T-cell (primary cell): ENCODE measurements around the gene AKAP3. TPM values are rescaled to one million over a fixed set of nuclear protein-coding genes. Genes with fewer than 3 reads are reported as not detected.

Experiments used
- ATAC-seq, 4 experiments: fragments of 200-7000 bp in 3 of 4; fragments of 150-1000 bp in 1 of 4; cut with Tn5 transposase; replicated peaks in 1 of 4; 1 replicate in 3 of 4; 2 replicates in 1 of 4; pipeline ENCODE4 v1.10.0; 2021; ENCODE audit warnings: moderate library complexity in 3 of 4, mild to moderate bottlenecking in 2 of 4, moderate number of reproducible peaks in 1 of 4
- CTCF ChIA-PET, 2 donors: fragments of 300-600 bp; sonication (Branson Sonifier 250); formaldehyde crosslinking; loops; one replicate each; lab custom pipeline; 2022; ENCODE audit warnings: antibody characterized with exemption in 2 of 2; lab: Charles Lee
- POLR2A ChIA-PET, 2 donors: fragments of 300-600 bp; sonication (Branson Sonifier 250); formaldehyde crosslinking; loops; one replicate each; lab custom pipeline; 2022; ENCODE audit warnings: antibody characterized with exemption in 2 of 2; lab: Charles Lee
- DNase-seq, 35 experiments: peaks; one replicate each; pipeline versions ENCODE4 v3.0.0 to v3.0.0-alpha.2; 2013 to 2023
- H3K27ac ChIP-seq: one replicate; pipeline ENCODE4 v1.5.1; 2013; ENCODE audit warnings: low read length
- H3K27me3 ChIP-seq, 2 experiments: replicated peaks in 1 of 2; 1 replicate in 1 of 2; 2 replicates in 1 of 2; pipeline versions ENCODE4 v1.6.1 to v1.7.0; 2013; ENCODE audit warnings: low read length in 1 of 2, mixed read lengths in 1 of 2; ENCODE audit not compliant: control insufficient read depth in 2 of 2, insufficient read depth in 2 of 2; ENCODE audit errors: extremely low read depth in 1 of 2
- H3K36me3 ChIP-seq, 2 donors: 1 replicate in 1 of 2; 2 replicates in 1 of 2; pipeline versions ENCODE4 v1.6.1 to v1.7.0; 2013; ENCODE audit warnings: low read length in 1 of 2; ENCODE audit not compliant: control insufficient read depth in 2 of 2, insufficient read depth in 1 of 2; ENCODE audit errors: extremely low read depth in 1 of 2
- H3K4me1 ChIP-seq, 2 experiments: 1 replicate in 1 of 2; 2 replicates in 1 of 2; pipeline versions ENCODE4 v1.6.1 to v1.7.0; 2013; ENCODE audit warnings: low read length in 2 of 2, mixed read lengths in 1 of 2; ENCODE audit not compliant: insufficient read depth in 2 of 2, control insufficient read depth in 1 of 2; ENCODE audit errors: extremely low read depth in 1 of 2
- H3K4me3 ChIP-seq, 2 donors: 1 replicate in 1 of 2; 2 replicates in 1 of 2; pipeline versions ENCODE4 v1.5.1 to v1.7.0; 2013; ENCODE audit warnings: mild to moderate bottlenecking in 2 of 2, low read length in 1 of 2, moderate library complexity in 1 of 2; ENCODE audit not compliant: control insufficient read depth in 1 of 2; ENCODE audit errors: extremely low read depth in 1 of 2
- H3K9me3 ChIP-seq: 2 replicates; pipeline ENCODE4 v1.7.0; 2013
- H3K27ac Mint-ChIP-seq, 2 donors: one replicate each; pipeline ENCODE4 v1.8.0; 2020 to 2021; ENCODE audit warnings: mild to moderate bottlenecking in 2 of 2, mixed read lengths in 2 of 2
- H3K27me3 Mint-ChIP-seq, 2 donors: one replicate each; pipeline ENCODE4 v1.8.0; 2021 to 2022; ENCODE audit warnings: mixed read lengths in 2 of 2
- H3K36me3 Mint-ChIP-seq: one replicate; pipeline ENCODE4 v1.8.0; 2021; ENCODE audit warnings: mixed read lengths
- H3K4me1 Mint-ChIP-seq, 3 donors: one replicate each; pipeline ENCODE4 v1.8.0; 2020 to 2022; ENCODE audit warnings: mixed read lengths in 3 of 3, mild to moderate bottlenecking in 1 of 3
- H3K4me3 Mint-ChIP-seq, 3 donors: one replicate each; pipeline ENCODE4 v1.8.0; 2020 to 2022; ENCODE audit warnings: mild to moderate bottlenecking in 3 of 3, mixed read lengths in 3 of 3, moderate library complexity in 3 of 3
- H3K9me3 Mint-ChIP-seq, 3 donors: one replicate each; pipeline ENCODE4 v1.8.0; 2020 to 2022; ENCODE audit warnings: mixed read lengths in 3 of 3
- WGBS: methylation state at CpG from one replicate; pipeline ENCODE4 v1.1.5; 2013; ENCODE audit warnings: missing lambda C conversion rate; ENCODE audit not compliant: insufficient coverage; 5-methylcytosine and 5-hydroxymethylcytosine counted together
- total RNA-seq, 35 experiments: library from RNA in 6 of 35; stranded (reverse) in 6 of 35; fragments of 120-200 nt in 1 of 35; gene quantifications; one replicate each; pipeline versions ENCODE4 v1.2.1 to v1.2.4 and lab custom pipeline; 2013 to 2026

AKAP3 gene
- total RNA-seq (1 to 10 TPM; 1.5 to 7.9 (median 3.3) TPM), total RNA-seq (lab: John Stamatoyannopoulos, UW) (0.37 to 6.9 (median 1.3) reads per million in 29 experiments)
- 2.1 TPM for total RNA-seq (2013)

DNA sequence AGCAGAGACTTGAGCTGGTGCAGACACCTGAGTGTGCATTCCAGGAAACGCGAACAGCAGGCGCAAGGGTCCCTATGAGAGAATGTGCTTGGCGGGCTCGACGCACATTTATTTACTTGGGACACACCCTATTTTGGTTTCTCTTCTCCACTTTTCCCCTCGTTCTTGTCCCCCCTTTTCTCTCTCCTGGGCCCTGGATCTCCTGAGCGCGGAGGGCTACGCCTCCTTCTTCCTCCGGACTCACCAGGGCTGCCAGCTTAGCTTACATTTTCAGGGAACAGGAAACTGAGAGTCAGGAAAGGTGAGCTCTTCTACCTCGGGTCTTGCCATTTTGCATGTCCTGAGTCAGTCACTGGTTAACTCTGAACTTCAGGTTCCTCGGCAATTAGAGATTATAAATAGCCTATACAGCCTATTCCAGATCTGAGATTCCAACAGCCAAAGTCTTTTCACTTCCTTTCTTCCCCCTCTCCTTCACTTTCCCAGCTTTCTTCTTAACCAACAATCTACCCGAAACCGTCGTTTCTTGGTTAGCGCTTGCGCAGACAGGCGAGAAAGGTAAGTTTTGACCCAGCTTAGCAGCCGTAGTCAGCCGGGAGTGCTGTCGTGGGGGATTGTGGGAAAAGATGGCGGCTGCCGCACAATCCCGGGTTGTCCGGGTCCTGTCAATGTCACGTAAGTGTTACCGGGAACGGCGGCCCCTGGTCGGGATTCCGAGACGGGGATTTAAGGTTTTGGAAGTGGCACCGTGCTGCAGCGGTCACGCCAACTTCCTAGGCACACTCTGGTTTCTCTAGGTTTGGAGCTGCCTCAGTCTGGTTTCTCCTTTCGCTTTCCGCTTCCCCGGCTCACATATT lies at the start of gene AKAP3, which contains the start of gene NDUFA9:
Gene AKAP3 (minus strand): TSS at position 551 of the 857 bp plus-strand sequence. CDS start 10,855 bp downstream, outside the sequence.
Gene NDUFA9 (plus strand): TSS at position 614 of the 857 bp plus-strand sequence. CDS start 13 bp downstream, at position 627.
- Mint-ChIP-seq H3K4me1 (peaks cover 45 to 58% (median 57%) of the 10 kb centered on the region in 3 donors), H3K9me3 (no peaks in the 10 kb centered on the region)
- under 1% methylated on average over 33 of the region's 39 CpGs for WGBS

DNA sequence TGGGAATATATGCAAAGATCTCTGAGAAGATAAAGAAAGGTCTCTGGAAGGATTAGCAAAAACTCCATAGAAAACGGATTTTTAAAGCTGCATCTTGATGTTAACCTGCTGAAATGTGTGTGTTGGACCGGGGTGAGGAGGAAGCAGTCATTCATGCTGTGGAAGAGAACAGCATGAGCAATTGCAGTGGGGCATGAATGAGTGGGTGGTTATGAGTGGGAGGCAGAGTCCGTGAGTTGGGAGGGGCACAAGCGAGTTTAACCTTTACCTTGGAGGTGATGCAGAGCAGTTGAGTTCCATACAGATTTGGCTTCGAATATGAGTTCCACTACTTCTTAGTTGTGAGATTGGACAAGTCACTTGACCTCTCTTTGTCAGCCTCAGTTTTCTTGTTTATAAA lies 41.9 kb upstream of the AKAP3 start:
- Histone ChIP-seq H3K36me3 (peaks cover 10 to 34% of the 10 kb centered on the region in 2 donors), H3K27me3 (no peaks in the 10 kb centered on the region), H3K27ac (no peak overlapping the region), H3K9me3 (no peaks in the 10 kb centered on the region), H3K4me3 (no peak overlapping the region), H3K4me1 (no peaks in the 10 kb centered on the region)
- no peaks in the 10 kb centered on the region for H3K4me1 Mint-ChIP-seq
- 90% methylated on average over 4 of the region's 5 CpGs for WGBS
- no peak for ATAC-seq
- H3K27me3 Mint-ChIP-seq = no peaks in the 10 kb centered on the region
- no peak overlapping the region for H3K27ac Mint-ChIP-seq
- H3K9me3 Mint-ChIP-seq = no peaks in the 10 kb centered on the region
- ChIA-PET POLR2A (no interaction called here), CTCF (no interaction called here)
- DNase-seq = no peak
- no peak overlapping the region for H3K4me3 Mint-ChIP-seq
- H3K36me3 Mint-ChIP-seq = peaks cover 68% of the 10 kb centered on the region

More for the DNA sequence above, at the start of gene AKAP3, which contains the start of gene NDUFA9:
- Histone ChIP-seq H3K27ac (peak within 1 kb of the TSS; percentile 57), H3K9me3 (no peaks in the 10 kb centered on the region), H3K36me3 (no peaks in the 10 kb centered on the region), H3K4me3 (peak within 1 kb of the TSS; percentile 86 to 93), H3K27me3 (no peaks in the 10 kb centered on the region), H3K4me1 (peaks cover 9 to 15% of the 10 kb centered on the region in 2 experiments)
- Mint-ChIP-seq H3K27me3 (no peaks in the 10 kb centered on the region), H3K27ac (peak within 1 kb of the TSS; percentile 93), H3K4me3 (peak within 1 kb of the TSS; percentile 90 to 99 (median 98)), H3K36me3 (peaks cover 2% of the 10 kb centered on the region)
- ATAC-seq (peak; percentile 93 to 97 (median 96)), DNase-seq (peak; percentile 56 to 87 (median 73))
- CTCF ChIA-PET = interaction anchor here (0.5 to 1.0 kb wide), 8 partner anchors 10 to 1765 kb away, joined by 3 to 9 read pairs (median 3); no protein-coding TSS in a partner anchor
- POLR2A ChIA-PET = interaction anchor here (0.6 to 1.0 kb wide), 5 partner anchors 8 to 1773 kb away, joined by 3 to 4 read pairs (median 3); no protein-coding TSS in a partner anchor

DNA sequence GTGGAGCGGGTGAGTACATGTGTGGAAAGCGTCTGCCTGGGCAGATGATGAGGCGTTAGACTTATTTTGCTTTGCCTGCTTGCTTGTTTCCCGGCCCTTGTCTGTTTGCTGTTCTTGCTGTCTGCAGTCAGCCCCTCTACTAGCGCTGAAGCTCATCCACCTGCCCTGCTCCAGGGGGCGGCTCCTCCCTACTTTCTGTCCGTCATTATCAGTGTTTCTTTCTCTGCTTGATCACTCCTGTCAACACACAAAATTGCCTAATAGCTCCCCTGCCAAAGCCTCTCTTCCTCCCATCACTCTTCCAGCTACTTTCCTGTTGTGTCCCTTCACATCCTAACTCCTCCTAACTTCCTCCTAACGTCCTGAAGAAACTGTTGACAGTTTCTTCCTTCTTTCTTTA lies 36.5 kb upstream of the AKAP3 start:
- peaks cover 10 to 64% of the 10 kb centered on the region in 2 donors for H3K36me3 ChIP-seq
- Mint-ChIP-seq H3K4me1 (no peaks in the 10 kb centered on the region), H3K27ac (no peak overlapping the region), H3K9me3 (no peaks in the 10 kb centered on the region), H3K4me3 (no peak overlapping the region), H3K36me3 (peaks cover 68% of the 10 kb centered on the region), H3K27me3 (no peaks in the 10 kb centered on the region)
- H3K9me3 ChIP-seq = no peaks in the 10 kb centered on the region
- POLR2A ChIA-PET = no interaction called here
- DNase-seq = no peak
- no peak overlapping the region for H3K4me3 ChIP-seq
- no peak for ATAC-seq
- WGBS = 100% methylated on average over 8 of the region's 8 CpGs
- H3K27ac ChIP-seq = no peak overlapping the region
- no peaks in the 10 kb centered on the region for H3K27me3 ChIP-seq
- CTCF ChIA-PET = no interaction called here
- H3K4me1 ChIP-seq = no peaks in the 10 kb centered on the region

- ChIA-PET POLR2A (no interaction called here), CTCF (no interaction called here)
- ATAC-seq = no peak
- Histone ChIP-seq H3K4me3 (no peak overlapping the region), H3K36me3 (peaks cover 1 to 45% of the 10 kb centered on the region in 2 donors), H3K27ac (no peak overlapping the region), H3K27me3 (no peaks in the 10 kb centered on the region), H3K4me1 (no peaks in the 10 kb centered on the region), H3K9me3 (no peaks in the 10 kb centered on the region)
- no peaks in the 10 kb centered on the region for H3K9me3 Mint-ChIP-seq
- no peaks in the 10 kb centered on the region for H3K4me1 Mint-ChIP-seq
- H3K27me3 Mint-ChIP-seq = no peaks in the 10 kb centered on the region
- peaks cover 62% of the 10 kb centered on the region for H3K36me3 Mint-ChIP-seq
- DNase-seq = no peak
- no peak overlapping the region for H3K4me3 Mint-ChIP-seq
- H3K27ac Mint-ChIP-seq = no peak overlapping the region
- no CpG with 5 or more reads among the region's 3 CpGs for WGBS
These were observed 32.9 kb upstream of the AKAP3 start for GRCh38 chr12:4681732-4682131.

- peaks cover 47% of the 10 kb centered on the region for H3K36me3 Mint-ChIP-seq
- H3K9me3 Mint-ChIP-seq = no peaks in the 10 kb centered on the region
- no peaks in the 10 kb centered on the region for H3K27me3 Mint-ChIP-seq
- ATAC-seq (no peak), DNase-seq (no peak)
- WGBS = 100% methylated on average over 2 of the region's 2 CpGs
- POLR2A ChIA-PET = no interaction called here
- Histone ChIP-seq H3K27ac (no peak overlapping the region), H3K9me3 (no peaks in the 10 kb centered on the region), H3K27me3 (no peaks in the 10 kb centered on the region), H3K4me3 (no peak overlapping the region), H3K4me1 (no peaks in the 10 kb centered on the region), H3K36me3 (peaks cover 0 to 24% of the 10 kb centered on the region in 2 donors)
- CTCF ChIA-PET = no interaction called here
- no peaks in the 10 kb centered on the region for H3K4me1 Mint-ChIP-seq
- H3K27ac Mint-ChIP-seq = peak overlapping the region in 1 of 2 donors; percentile 40
- H3K4me3 Mint-ChIP-seq = no peak overlapping the region
These were observed 30.9 kb upstream of the AKAP3 start for GRCh38 chr12:4679711-4680110.

- Mint-ChIP-seq H3K4me3 (no peak overlapping the region), H3K4me1 (peaks cover 0 to 5% (median 2%) of the 10 kb centered on the region in 3 donors), H3K27me3 (no peaks in the 10 kb centered on the region), H3K27ac (no peak overlapping the region), H3K36me3 (peaks cover 59% of the 10 kb centered on the region), H3K9me3 (no peaks in the 10 kb centered on the region)
- DNase-seq (no peak), ATAC-seq (no peak)
- POLR2A ChIA-PET = no interaction called here
- H3K4me3 ChIP-seq = no peak overlapping the region
- no peak overlapping the region for H3K27ac ChIP-seq
- CTCF ChIA-PET = no interaction called here
- H3K9me3 ChIP-seq = no peaks in the 10 kb centered on the region
- WGBS = no CpG with 5 or more reads among the region's 3 CpGs
- peaks cover 9 to 93% of the 10 kb centered on the region in 2 donors for H3K36me3 ChIP-seq
- no peaks in the 10 kb centered on the region for H3K27me3 ChIP-seq
- H3K4me1 ChIP-seq = no peaks in the 10 kb centered on the region
These were observed 16.4 kb upstream of the AKAP3 start for GRCh38 chr12:4665236-4665635.
